Astrocyte of the cerebellum (primary cell): ENCODE results near the gene FMO5.
A peak's percentile ranks its signal among the peaks of the same experiment; 100 is the strongest.
"Not testable (repeated sequence)": the region's sequence is repeated elsewhere in the genome, so short reads cannot be mapped to it uniquely, and the experiment has no call there.

Source experiments
- DNase-seq: peaks from one replicate; pipeline ENCODE4 v3.0.0-alpha.2; 2011; ENCODE audit warnings: low read depth
- H3K4me3 ChIP-seq: 2 replicates; pipeline ENCODE4 v1.5.1; 2011; ENCODE audit warnings: mild to moderate bottlenecking, low read depth, low read length, moderate library complexity
- CTCF ChIP-seq: IDR thresholded peaks from 2 replicates; pipeline ENCODE4 v1.5.1; 2012; ENCODE audit warnings: low read length, low read depth, moderate library complexity, mild to moderate bottlenecking; ENCODE audit errors: missing control alignments
- in situ Hi-C: cut with HindIII; loops from 2 replicates; pipeline ENCODE4 v1.10.0; 2017; ENCODE audit warnings: low sequenced_read_pairs

The FMO5 gene

DNA sequence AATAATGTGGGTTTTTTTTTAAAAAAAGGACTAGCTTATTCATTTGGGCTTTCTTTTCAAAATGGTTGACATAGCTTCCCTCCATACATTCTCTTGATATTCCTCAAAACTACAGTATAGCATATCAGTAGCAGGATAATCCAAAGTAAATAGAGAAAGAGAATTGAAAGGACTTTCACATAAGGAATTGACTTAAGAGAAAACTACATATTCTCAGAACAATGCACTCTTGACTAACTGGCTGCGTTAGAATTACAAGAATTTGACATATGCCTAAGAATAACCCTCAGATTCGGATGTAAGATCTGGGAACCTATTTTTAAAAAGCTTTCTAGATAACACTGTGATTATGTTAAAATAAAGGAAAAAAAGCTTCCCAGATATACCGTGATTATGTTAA is 56.0 kb downstream of the FMO5 start:
- in situ Hi-C loops = no loop called here
- H3K4me3 ChIP-seq = no peak overlapping the region
- no peak for DNase-seq
- TF ChIP-seq CTCF = no peak

DNA sequence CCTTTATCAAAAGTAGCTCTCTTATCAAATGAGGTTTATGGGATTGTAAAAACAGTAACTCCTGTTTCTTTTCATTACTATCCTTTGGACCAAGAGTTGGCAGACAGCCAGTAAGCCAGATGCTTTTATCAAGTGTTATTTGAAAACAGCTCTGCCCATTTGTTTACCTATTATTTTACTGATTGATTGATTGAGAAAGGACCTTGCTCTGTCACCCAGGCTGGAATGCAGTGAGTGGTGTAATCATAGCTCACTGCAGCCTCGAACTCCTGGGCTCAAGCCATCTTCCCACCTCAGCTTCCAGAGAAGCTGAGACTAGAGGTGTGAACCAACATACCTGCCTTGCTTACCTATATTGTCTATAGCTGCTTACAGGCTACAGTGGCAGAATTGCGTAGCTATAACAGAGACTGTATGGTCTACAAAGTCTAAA is 56.5 kb downstream of the FMO5 start:
- in situ Hi-C loops = no loop called here
- DNase-seq = peak; percentile 13
- TF ChIP-seq CTCF = no peak
- H3K4me3 ChIP-seq = no peak overlapping the region

GRCh38 chr1:147167365-147167764 is 57.8 kb downstream of the FMO5 start:
- in situ Hi-C loops = no loop called here
- DNase-seq = peak; percentile 87
- H3K4me3 ChIP-seq = no peak overlapping the region
- TF ChIP-seq CTCF = no peak

DNA sequence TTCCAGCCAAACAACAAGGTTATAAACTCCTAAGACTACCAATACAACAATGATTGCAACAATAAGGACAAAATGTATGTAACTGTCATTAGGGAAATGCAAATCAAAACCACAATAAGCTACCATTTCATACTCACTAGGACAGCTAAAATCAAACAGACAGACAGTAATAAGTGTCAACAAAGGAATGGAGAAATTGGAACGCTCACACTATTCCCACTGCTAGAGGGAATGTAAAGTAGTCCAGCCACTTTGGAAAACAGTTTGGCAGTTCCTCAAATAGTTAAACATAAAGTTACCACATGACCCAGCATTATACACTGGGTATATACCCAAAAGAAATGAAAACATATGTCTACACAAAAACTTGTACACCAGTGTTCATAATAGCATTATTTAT is 62.1 kb downstream of the FMO5 start:
- DNase-seq = no peak
- no peak for TF ChIP-seq CTCF
- H3K4me3 ChIP-seq = no peak overlapping the region
- in situ Hi-C loops = no loop called here

- TF ChIP-seq CTCF = no peak
- no peak overlapping the region for H3K4me3 ChIP-seq
- DNase-seq = no peak
- in situ Hi-C loops = no loop called here
Measured at GRCh38 chr1:147162093-147162492, 63.0 kb downstream of the FMO5 start.

GRCh38 chr1:147157116-147157515 is 68.0 kb downstream of the FMO5 start:
- DNase-seq, H3K4me3 ChIP-seq, in situ Hi-C loops: not testable (repeated sequence)

- in situ Hi-C loops = no loop called here
Measured at GRCh38 chr1:147156642-147157041, 68.5 kb downstream of the FMO5 start.

More at GRCh38 chr1:147156642-147157041, 68.5 kb downstream of the FMO5 start:
- H3K4me3 ChIP-seq = no peak overlapping the region
- no peak for TF ChIP-seq CTCF
- no peak for DNase-seq
